ENCODE data around the gene IGF2R.

Gene IGF2R

GRCh38 chr6:159976686-159977254, 7.9 kb downstream of the IGF2R start:
- no peak for DNase-seq

- no peak for DNase-seq
These were observed 8.5 kb downstream of the IGF2R start for GRCh38 chr6:159977255-159977903.

- DNase-seq, result no peak
These were observed 9.0 kb downstream of the IGF2R start for GRCh38 chr6:159977904-159978268.

GRCh38 chr6:159978291-159979135, 9.6 kb downstream of the IGF2R start:
- DNase-seq, result peak; percentile 65

GRCh38 chr6:159979136-159979874, 10.4 kb downstream of the IGF2R start:
- DNase-seq, result peak; percentile 78

- no peak for DNase-seq
These were observed 11.6 kb downstream of the IGF2R start for GRCh38 chr6:159980474-159980873.

- DNase-seq, result no peak
These were observed 12.2 kb downstream of the IGF2R start for GRCh38 chr6:159981071-159981402.

- DNase-seq, result peak; percentile 55
These were observed 12.7 kb downstream of the IGF2R start for GRCh38 chr6:159981403-159982245.

- DNase-seq, result no peak
These were observed 14.0 kb downstream of the IGF2R start for GRCh38 chr6:159982731-159983506.

GRCh38 chr6:159983641-159984080, 14.8 kb downstream of the IGF2R start:
- no peak for DNase-seq

- no peak for DNase-seq
These were observed 15.4 kb downstream of the IGF2R start for GRCh38 chr6:159984268-159984786.

GRCh38 chr6:159985296-159985945, 16.5 kb downstream of the IGF2R start:
- DNase-seq, result no peak

- peak; percentile 31 for DNase-seq
These were observed 20.1 kb downstream of the IGF2R start for GRCh38 chr6:159988983-159989454.

GRCh38 chr6:159989492-159990480, 20.9 kb downstream of the IGF2R start:
- no peak for DNase-seq

- DNase-seq, result no peak
These were observed 23.5 kb downstream of the IGF2R start for GRCh38 chr6:159992366-159992765.

- no peak for DNase-seq
These were observed 26.5 kb downstream of the IGF2R start for GRCh38 chr6:159995405-159995804.

- no peak for DNase-seq
These were observed 27.3 kb downstream of the IGF2R start for GRCh38 chr6:159996087-159996622.

GRCh38 chr6:159996626-159997497, 28.0 kb downstream of the IGF2R start:
- no peak for DNase-seq

Data from stimulated activated CD4-positive, alpha-beta T cell treated with anti-CD3 and anti-CD28 coated beads, Interleukin-15, amount 100 ng/mL, for 24 hours (primary cell).